ENCODE results near the gene DMAC2L.

- TF ChIP-seq CTCF (IDR thresholded peaks at IDR 0.05; ENCODE audit: poor library complexity) (no peak), EZH2 (IDR thresholded peaks at IDR 0.05; ENCODE audit: borderline replicate concordance) (no peak), EZH2phosphoT487 (IDR thresholded peaks at IDR 0.05; ENCODE audit: low read depth, severe bottlenecking, unreplicated experiment) (no peak)
Measured at GRCh38 chr14:50311337-50311971, 670 bp upstream of the DMAC2L start.

Data from hepatocyte (in vitro differentiated cells).